Right lobe of liver (tissue), 4 donors: ENCODE results near the gene COX6A2.

ENCODE experiments used
- CTCF ChIP-seq, 4 donors: fragments of 200-600 bp in 3 of 4; fragments of 450-650 bp in 1 of 4; IDR thresholded peaks; one replicate each; pipeline versions ENCODE4 v1.5.1 to v1.8.0; 2016 to 2022; ENCODE audit warnings: antibody characterized with exemption in 4 of 4, mild to moderate bottlenecking in 2 of 4
- POLR2A ChIP-seq: fragments of 450-650 bp; IDR thresholded peaks from one replicate; pipeline ENCODE4 v1.6.1; 2017; ENCODE audit warnings: antibody characterized with exemption, mild to moderate bottlenecking
- donor health status: DM: no; HTN: no; CAD: no.
- donor health status: DM: no; HTN: no; CAD: no.
- donor health status: DM: no; HTN: yes; CAD: no.

- TF ChIP-seq POLR2A, result no peak
- TF ChIP-seq CTCF (IDR thresholded peaks at IDR 0.05), result no peak
These were observed 36.7 kb upstream of the COX6A2 start for GRCh38 chr16:31464781-31465260.
